ENCODE data around the gene COL16A1.
A peak's percentile ranks its signal among the peaks of the same experiment; 100 is the strongest.

Gene COL16A1

GRCh38 chr1:31625561-31626222 is 78.1 kb downstream of the COL16A1 start:
- H3K36me3 Mint-ChIP-seq = peaks cover 11% of the 10 kb centered on the region

DNA sequence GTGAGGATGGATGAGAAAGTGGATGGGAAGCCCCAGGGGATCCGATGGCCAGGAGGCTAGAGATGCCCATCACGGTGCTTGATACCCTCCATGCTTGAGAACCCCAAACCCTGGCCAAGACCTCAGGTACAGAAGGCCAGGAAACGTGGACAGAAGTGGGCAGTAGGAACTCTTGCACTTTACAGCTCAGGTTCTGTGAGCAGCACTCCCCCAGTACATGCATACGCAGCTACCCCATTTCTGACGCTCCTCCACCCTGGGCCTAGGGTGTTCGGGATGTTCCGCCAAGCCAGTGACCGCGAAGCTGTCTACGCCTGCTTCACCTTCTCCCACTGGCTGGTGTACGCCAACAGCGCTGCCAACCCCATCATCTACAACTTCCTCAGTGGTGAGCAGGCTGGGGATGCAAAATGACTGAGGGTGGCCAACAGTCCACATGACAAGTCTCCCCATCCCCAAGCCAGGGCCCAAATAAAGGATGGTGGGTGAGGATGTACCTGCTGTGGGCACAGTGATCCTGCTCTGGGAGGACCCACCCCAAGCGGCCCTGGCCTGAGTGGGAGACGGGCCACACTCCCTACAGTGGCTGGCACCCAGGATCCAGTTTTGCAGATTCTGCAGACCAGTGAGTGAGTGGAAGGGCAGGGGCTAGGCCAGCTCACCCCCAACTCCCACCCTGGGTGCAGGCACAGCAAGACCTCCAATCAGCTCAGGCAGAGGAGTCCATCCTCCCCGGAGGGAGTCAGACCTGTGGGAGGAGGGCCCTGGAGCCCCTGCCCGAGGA is 78.9 kb downstream of the COL16A1 start:
- H3K9me3 Mint-ChIP-seq = no peaks in the 10 kb centered on the region
- H3K4me1 Mint-ChIP-seq = no peaks in the 10 kb centered on the region
- H3K27ac Mint-ChIP-seq = peak overlapping the region; percentile 74
- no peak overlapping the region for H3K4me3 Mint-ChIP-seq
- H3K36me3 Mint-ChIP-seq = peaks cover 9% of the 10 kb centered on the region
- no peaks in the 10 kb centered on the region for H3K27me3 Mint-ChIP-seq

More at GRCh38 chr1:31625561-31626222, 78.1 kb downstream of the COL16A1 start:
- Mint-ChIP-seq H3K27ac (no peak overlapping the region), H3K27me3 (no peaks in the 10 kb centered on the region), H3K4me3 (no peak overlapping the region), H3K4me1 (no peaks in the 10 kb centered on the region), H3K9me3 (no peaks in the 10 kb centered on the region)

DNA sequence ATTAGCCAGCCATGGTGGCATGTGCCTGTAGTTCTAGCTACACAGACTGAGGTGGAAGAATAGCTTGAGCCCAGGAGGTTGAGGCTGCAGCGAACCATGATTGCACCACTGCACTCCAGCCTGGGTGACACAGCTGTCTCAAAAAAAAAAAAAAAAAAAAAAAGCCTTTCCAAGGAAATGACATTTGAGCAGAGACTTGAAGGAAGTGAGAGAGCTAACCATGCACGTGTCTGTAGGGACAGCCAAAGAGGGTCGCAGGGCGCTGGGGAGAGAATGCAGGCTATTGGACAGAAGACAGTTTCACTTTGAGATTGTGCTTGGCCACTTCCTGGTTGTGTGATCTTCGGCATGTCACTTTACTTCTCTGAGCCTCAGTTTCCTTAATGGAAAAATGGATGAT is 79.5 kb downstream of the COL16A1 start:
- Mint-ChIP-seq H3K36me3 (peaks cover 7% of the 10 kb centered on the region), H3K4me3 (no peak overlapping the region), H3K4me1 (no peaks in the 10 kb centered on the region), H3K27me3 (no peaks in the 10 kb centered on the region), H3K9me3 (no peaks in the 10 kb centered on the region), H3K27ac (no peak overlapping the region)

DNA sequence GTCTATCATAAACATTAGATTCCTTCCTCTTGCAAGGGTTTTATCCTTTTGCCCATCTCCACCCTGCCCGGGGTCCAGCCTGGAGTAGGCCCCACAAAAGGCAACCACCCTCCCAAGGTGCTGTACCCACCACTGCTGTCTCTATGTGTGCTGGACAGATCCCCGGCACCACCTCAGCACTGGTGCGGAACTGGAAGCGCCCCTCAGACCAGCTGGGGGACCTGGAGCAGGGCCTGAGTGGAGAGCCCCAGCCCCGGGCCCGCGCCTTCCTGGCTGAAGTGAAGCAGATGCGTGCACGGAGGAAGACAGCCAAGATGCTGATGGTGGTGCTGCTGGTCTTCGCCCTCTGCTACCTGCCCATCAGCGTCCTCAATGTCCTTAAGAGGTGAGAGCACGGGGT is 80.5 kb downstream of the COL16A1 start:
- no peak overlapping the region for H3K4me3 Mint-ChIP-seq
- H3K4me1 Mint-ChIP-seq = no peaks in the 10 kb centered on the region
- H3K36me3 Mint-ChIP-seq = peaks cover 7% of the 10 kb centered on the region
- peaks cover 8% of the 10 kb centered on the region for H3K27me3 Mint-ChIP-seq
- H3K9me3 Mint-ChIP-seq = no peaks in the 10 kb centered on the region
- no peak overlapping the region for H3K27ac Mint-ChIP-seq

DNA sequence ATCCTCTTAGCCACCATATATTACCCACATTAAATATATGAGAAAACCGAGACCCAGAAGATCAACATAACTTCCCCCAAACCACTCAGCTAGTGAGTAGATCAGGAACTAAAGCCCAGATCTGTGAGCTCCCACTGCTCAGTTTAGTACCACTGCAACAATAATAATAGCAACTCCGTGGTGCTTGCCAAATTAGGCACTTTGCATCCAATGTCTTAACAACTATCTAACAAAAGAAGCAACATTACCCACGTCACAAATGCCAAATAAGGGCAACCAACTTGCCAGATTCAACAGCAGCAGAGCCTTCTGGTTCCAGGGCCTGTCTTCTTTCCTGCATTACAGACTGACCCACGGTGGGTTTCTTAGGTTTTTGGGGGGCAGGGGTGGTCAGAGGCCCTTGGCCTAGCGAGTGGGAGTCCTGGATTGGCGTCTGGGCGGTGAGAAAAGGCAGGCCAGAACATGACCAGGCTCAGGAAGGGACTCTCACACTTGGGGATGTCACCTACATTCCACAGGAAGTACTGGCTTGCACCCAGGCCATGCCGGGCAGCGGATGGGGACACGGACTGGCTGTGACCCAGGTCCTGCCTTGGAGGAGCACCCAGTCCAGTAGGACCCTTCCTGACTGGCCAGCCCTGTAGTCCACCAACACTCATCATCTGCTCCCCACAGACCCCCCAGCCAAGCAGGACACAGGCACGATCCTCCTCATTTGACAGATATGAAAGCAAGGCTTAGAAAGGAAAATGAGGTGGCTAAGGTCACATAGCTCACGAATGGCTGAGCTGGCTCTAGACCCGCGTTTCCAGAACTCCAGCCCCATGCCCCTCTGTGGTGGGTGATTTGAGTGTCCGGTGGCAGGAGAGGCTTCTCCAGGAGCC is 81.7 kb downstream of the COL16A1 start:
- H3K36me3 Mint-ChIP-seq = peaks cover 7% of the 10 kb centered on the region
- peaks cover 4% of the 10 kb centered on the region for H3K4me1 Mint-ChIP-seq
- H3K9me3 Mint-ChIP-seq = no peaks in the 10 kb centered on the region
- H3K27me3 Mint-ChIP-seq = peaks cover 13% of the 10 kb centered on the region
- H3K4me3 Mint-ChIP-seq = no peak overlapping the region
- H3K27ac Mint-ChIP-seq = no peak overlapping the region

DNA sequence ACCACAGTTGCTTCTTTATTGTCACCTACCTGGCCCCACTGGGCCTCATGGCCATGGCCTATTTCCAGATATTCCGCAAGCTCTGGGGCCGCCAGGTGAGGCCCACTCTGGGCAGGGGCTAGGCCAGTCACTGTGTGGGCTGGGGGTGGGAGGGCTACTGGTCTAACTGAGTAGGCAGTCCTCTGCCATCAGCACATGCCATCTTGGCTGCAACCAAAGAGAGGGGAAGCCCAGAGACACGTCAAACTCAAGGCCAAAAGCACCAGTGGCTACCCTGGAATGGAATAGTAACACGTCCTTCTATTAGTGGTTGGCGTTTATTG is 82.4 kb downstream of the COL16A1 start:
- H3K9me3 Mint-ChIP-seq = no peaks in the 10 kb centered on the region
- peaks cover 19% of the 10 kb centered on the region for H3K27me3 Mint-ChIP-seq
- no peak overlapping the region for H3K4me3 Mint-ChIP-seq
- H3K27ac Mint-ChIP-seq = no peak overlapping the region
- peaks cover 9% of the 10 kb centered on the region for H3K4me1 Mint-ChIP-seq
- peaks cover 7% of the 10 kb centered on the region for H3K36me3 Mint-ChIP-seq

DNA sequence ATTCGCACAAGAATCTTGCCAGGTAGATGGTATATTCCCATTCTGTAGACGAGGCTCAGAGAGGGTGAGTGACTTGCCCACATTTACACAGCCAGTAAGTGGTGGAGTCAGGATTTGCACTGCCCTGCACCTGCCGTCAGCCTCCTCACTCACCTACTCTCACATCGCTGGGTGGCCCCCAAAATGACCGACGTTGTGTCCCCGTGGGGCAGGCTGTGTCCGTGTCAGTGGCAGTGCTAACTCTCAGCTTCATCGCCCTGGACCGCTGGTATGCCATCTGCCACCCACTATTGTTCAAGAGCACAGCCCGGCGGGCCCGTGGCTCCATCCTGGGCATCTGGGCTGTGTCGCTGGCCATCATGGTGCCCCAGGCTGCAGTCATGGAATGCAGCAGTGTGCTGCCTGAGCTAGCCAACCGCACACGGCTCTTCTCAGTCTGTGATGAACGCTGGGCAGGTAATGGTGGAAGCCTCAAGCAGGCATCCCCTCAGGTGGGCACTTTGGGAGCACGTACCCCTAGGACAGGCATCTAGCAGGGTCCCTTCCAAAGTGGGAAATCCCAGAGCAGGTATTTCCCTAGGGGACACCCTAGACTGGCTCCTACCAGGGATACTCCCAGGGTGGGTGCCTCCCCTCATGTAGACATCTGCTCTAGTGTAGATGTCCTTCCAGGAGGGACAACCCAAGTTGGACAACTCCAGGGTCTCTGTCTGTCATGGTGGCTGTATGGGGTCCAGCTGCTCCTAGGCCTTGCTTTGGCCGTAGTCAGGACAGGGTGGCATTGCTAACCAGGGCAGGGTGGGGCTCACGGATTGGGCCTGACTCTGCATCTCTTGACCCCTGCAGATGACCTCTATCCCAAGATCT is 83.0 kb downstream of the COL16A1 start:
- Mint-ChIP-seq H3K4me3 (no peak overlapping the region), H3K36me3 (peaks cover 7% of the 10 kb centered on the region), H3K4me1 (peaks cover 9% of the 10 kb centered on the region), H3K27me3 (peaks cover 20% of the 10 kb centered on the region), H3K9me3 (no peaks in the 10 kb centered on the region), H3K27ac (no peak overlapping the region)

GRCh38 chr1:31618916-31619846 is 84.6 kb downstream of the COL16A1 start:
- Mint-ChIP-seq H3K4me1 (peaks cover 9% of the 10 kb centered on the region), H3K36me3 (peaks cover 6% of the 10 kb centered on the region), H3K27ac (no peak overlapping the region), H3K4me3 (no peak overlapping the region), H3K27me3 (peaks cover 20% of the 10 kb centered on the region), H3K9me3 (no peaks in the 10 kb centered on the region)

GRCh38 chr1:31617916-31618746 is 85.7 kb downstream of the COL16A1 start:
- Mint-ChIP-seq H3K27ac (no peak overlapping the region), H3K4me1 (peaks cover 9% of the 10 kb centered on the region), H3K4me3 (peak overlapping the region; percentile 36), H3K27me3 (peaks cover 20% of the 10 kb centered on the region), H3K9me3 (no peaks in the 10 kb centered on the region), H3K36me3 (peaks cover 1% of the 10 kb centered on the region)

DNA sequence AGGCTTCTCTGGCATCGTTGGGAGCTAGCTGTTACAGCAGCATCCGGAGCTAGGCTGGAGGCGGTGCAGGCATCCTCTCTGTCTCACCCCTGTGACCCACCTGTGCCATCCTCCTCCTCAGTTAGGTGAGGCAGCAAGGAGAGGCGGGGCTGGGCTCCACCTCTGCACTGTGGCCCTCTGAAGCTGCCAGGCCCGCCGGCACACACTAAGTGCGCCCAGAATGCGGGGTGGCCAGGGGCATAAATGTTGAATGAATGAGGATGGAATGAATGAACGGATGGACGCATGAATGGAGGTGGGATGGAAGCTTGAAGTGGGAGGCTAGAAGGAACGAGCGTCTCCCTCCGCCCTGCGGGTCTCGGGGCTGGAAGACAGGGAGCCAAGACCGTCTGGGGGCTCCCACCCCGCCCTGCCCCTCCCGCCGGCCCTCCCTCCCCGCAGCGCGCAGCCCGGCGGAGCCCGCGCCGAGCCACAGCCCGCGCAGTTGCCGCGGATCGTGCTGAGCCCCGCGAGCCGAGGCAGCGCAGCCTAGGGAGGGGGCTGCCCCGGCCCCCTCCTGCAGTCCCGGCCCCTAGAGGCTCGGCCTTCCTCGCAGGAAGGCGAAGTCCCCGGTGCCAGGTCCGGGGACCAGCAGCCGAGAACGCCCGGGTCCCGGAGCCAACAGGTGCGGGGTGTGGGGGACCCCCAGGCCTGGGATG is 86.5 kb downstream of the COL16A1 start, which contains the start of gene HCRTR1:
TSS of gene HCRTR1 (plus strand) at position 472 of the 698 bp plus-strand sequence. CDS start 1,504 bp downstream, outside the sequence.
- no peak within 1 kb of the TSS for H3K27ac Mint-ChIP-seq
- peaks cover 1% of the 10 kb centered on the region for H3K36me3 Mint-ChIP-seq
- H3K9me3 Mint-ChIP-seq = no peaks in the 10 kb centered on the region
- peaks cover 20% of the 10 kb centered on the region for H3K27me3 Mint-ChIP-seq
- peak within 1 kb of the TSS; percentile 79 for H3K4me3 Mint-ChIP-seq
- H3K4me1 Mint-ChIP-seq = peaks cover 9% of the 10 kb centered on the region

DNA sequence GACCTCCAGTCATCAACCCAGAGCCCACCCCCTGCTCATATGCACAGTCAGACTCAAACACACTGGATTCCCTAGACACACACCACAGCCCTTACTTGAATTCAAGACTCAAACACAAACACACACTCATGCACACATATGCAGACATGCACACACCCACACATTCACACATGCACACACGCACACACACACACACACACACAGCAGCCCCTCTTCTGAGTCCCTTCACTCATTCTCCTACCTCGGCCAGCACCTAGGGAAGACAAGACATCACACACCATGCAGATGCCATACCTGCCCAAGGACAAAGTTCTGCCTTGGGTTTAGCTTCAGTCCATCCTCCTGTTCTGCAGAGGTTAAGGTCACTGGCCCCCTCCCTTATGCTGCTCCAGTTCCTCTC is 87.9 kb downstream of the COL16A1 start:
- Mint-ChIP-seq H3K4me3 (no peak overlapping the region), H3K4me1 (peaks cover 9% of the 10 kb centered on the region)

GRCh38 chr1:31615414-31615813 is 88.4 kb downstream of the COL16A1 start:
- H3K4me1 Mint-ChIP-seq = peaks cover 9% of the 10 kb centered on the region
- no peaks in the 10 kb centered on the region for H3K36me3 Mint-ChIP-seq
- peaks cover 20% of the 10 kb centered on the region for H3K27me3 Mint-ChIP-seq
- H3K9me3 Mint-ChIP-seq = no peaks in the 10 kb centered on the region
- H3K27ac Mint-ChIP-seq = no peak overlapping the region
- H3K4me3 Mint-ChIP-seq = no peak overlapping the region

More for the DNA sequence above, 87.9 kb downstream of the COL16A1 start:
- Mint-ChIP-seq H3K27me3 (peaks cover 20% of the 10 kb centered on the region), H3K27ac (no peak overlapping the region), H3K36me3 (no peaks in the 10 kb centered on the region), H3K9me3 (no peaks in the 10 kb centered on the region)

DNA sequence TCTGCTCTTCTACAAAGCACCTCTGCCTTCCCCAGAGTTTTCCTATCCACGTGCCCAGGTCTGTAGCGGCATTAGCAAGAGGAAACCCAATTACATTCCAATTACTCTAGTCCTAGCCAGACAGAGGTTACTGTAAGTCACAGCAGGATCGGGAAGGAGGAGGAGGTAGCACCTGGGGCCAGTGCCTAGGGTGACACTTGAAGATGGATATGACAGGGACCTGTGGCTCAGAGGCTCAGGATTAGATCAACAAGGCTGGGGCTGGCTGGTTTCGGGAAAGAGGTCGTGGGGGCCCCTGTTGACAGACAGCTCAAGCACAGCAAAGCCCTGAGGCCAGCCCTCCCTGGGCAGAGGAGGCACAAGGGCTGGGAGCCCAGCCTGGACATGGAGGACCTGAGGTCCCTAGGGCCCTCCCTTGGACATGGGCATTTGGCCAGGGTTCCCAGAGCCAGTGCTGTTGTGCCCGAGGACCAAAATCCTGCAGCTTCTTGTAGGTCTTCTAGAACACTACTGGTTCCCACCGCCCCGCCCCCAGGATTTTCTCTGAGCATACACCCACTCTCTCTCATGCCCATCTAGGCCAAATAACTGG is 89.3 kb downstream of the COL16A1 start:
- no peak overlapping the region for H3K4me3 Mint-ChIP-seq
- H3K4me1 Mint-ChIP-seq = peaks cover 9% of the 10 kb centered on the region
- peaks cover 20% of the 10 kb centered on the region for H3K27me3 Mint-ChIP-seq
- H3K36me3 Mint-ChIP-seq = no peaks in the 10 kb centered on the region
- H3K27ac Mint-ChIP-seq = no peak overlapping the region
- no peaks in the 10 kb centered on the region for H3K9me3 Mint-ChIP-seq
